Jurkat, Clone E6-1 (cell line): ENCODE data around the gene SH3BP5.
"Not testable (repeated sequence)": the region's sequence is repeated elsewhere in the genome, so short reads cannot be mapped to it uniquely, and the experiment has no call there.

Experiments used
- DNase-seq: peaks from one replicate; pipeline ENCODE4 v3.0.0-alpha.2; 2011; ENCODE audit warnings: low read depth, low spot score
- H3K4me3 ChIP-seq: 2 replicates; pipeline ENCODE4 v1.5.1; 2011; ENCODE audit warnings: mild to moderate bottlenecking, low read length, control low read depth, moderate library complexity

SH3BP5 gene

GRCh38 chr3:15349438-15349837, 17.1 kb upstream of the SH3BP5 start:
- not testable (repeated sequence) for H3K4me3 ChIP-seq, DNase-seq

GRCh38 chr3:15348246-15348645, 15.9 kb upstream of the SH3BP5 start:
- DNase-seq: no peak
- no peak overlapping the region for H3K4me3 ChIP-seq

- DNase-seq: no peak
- H3K4me3 ChIP-seq: no peak overlapping the region
Measured at GRCh38 chr3:15347737-15348110, 15.3 kb upstream of the SH3BP5 start.

- H3K4me3 ChIP-seq: no peak overlapping the region
- DNase-seq: peak; percentile 62
Measured at GRCh38 chr3:15347063-15347736, 14.8 kb upstream of the SH3BP5 start.

- DNase-seq: no peak
- no peak overlapping the region for H3K4me3 ChIP-seq
Measured at GRCh38 chr3:15346516-15346915, 14.1 kb upstream of the SH3BP5 start.

- DNase-seq: no peak
- no peak overlapping the region for H3K4me3 ChIP-seq
Measured at GRCh38 chr3:15345608-15346137, 13.3 kb upstream of the SH3BP5 start.

- no peak overlapping the region for H3K4me3 ChIP-seq
- DNase-seq: no peak
Measured at GRCh38 chr3:15345066-15345607, 12.8 kb upstream of the SH3BP5 start.

GRCh38 chr3:15342945-15343344, 10.6 kb upstream of the SH3BP5 start:
- no peak overlapping the region for H3K4me3 ChIP-seq
- no peak for DNase-seq

- H3K4me3 ChIP-seq: no peak overlapping the region
- DNase-seq: no peak
Measured at GRCh38 chr3:15342246-15342645, 9.9 kb upstream of the SH3BP5 start.

GRCh38 chr3:15341030-15341726, 8.8 kb upstream of the SH3BP5 start:
- no peak overlapping the region for H3K4me3 ChIP-seq
- no peak for DNase-seq

GRCh38 chr3:15339786-15340215, 7.4 kb upstream of the SH3BP5 start:
- DNase-seq: no peak
- H3K4me3 ChIP-seq: no peak overlapping the region

GRCh38 chr3:15339001-15339400, 6.6 kb upstream of the SH3BP5 start:
- no peak overlapping the region for H3K4me3 ChIP-seq
- no peak for DNase-seq

- DNase-seq: no peak
- H3K4me3 ChIP-seq: no peak overlapping the region
Measured at GRCh38 chr3:15337963-15338362, 5.6 kb upstream of the SH3BP5 start.

- DNase-seq: no peak
- no peak overlapping the region for H3K4me3 ChIP-seq
Measured at GRCh38 chr3:15336057-15336456, 3.7 kb upstream of the SH3BP5 start.

- no peak for DNase-seq
Measured at GRCh38 chr3:15333956-15334263, 1.5 kb upstream of the SH3BP5 start.

GRCh38 chr3:15333099-15333955, 941 bp upstream of the SH3BP5 start:
- H3K4me3 ChIP-seq: no peak overlapping the region
- DNase-seq: no peak

More at GRCh38 chr3:15333956-15334263, 1.5 kb upstream of the SH3BP5 start:
- H3K4me3 ChIP-seq: no peak overlapping the region

GRCh38 chr3:15331606-15332404, 581 bp downstream of the SH3BP5 start:
- DNase-seq: no peak
- H3K4me3 ChIP-seq: peak overlapping the region; percentile 82

GRCh38 chr3:15331072-15331605, 1.2 kb downstream of the SH3BP5 start:
- no peak for DNase-seq

More at GRCh38 chr3:15331072-15331605, 1.2 kb downstream of the SH3BP5 start:
- H3K4me3 ChIP-seq: peak overlapping the region; percentile 82
